NCI-H774 (cell line): Measurements from ENCODE around the gene DTNB.
"Not testable (repeated sequence)": the region's sequence is repeated elsewhere in the genome, so short reads cannot be mapped to it uniquely, and the experiment has no call there.

Experiments used
- DNase-seq: peaks from one replicate; lab custom pipeline; 2025; lab: John Stamatoyannopoulos, UW

DTNB gene

GRCh38 chr2:25673300-25674076 is at the start of gene DTNB:
TSS of gene DTNB (minus strand) at chr2:25673577. CDS start at chr2:25652660, 20,917 bp downstream.
- peak; percentile 80 for DNase-seq

GRCh38 chr2:25722224-25722623 is 48.8 kb upstream of the DTNB start:
- DNase-seq: no peak

- no peak for DNase-seq
These were observed 47.2 kb upstream of the DTNB start for GRCh38 chr2:25720575-25720974.

- no peak for DNase-seq
These were observed 41.4 kb upstream of the DTNB start for GRCh38 chr2:25714740-25715139.

GRCh38 chr2:25712455-25712854 is 39.1 kb upstream of the DTNB start:
- DNase-seq: no peak

- DNase-seq: no peak
These were observed 38.4 kb upstream of the DTNB start for GRCh38 chr2:25711675-25712354.

GRCh38 chr2:25710750-25711149 is 37.4 kb upstream of the DTNB start:
- DNase-seq: no peak

- DNase-seq: no peak
These were observed 36.0 kb upstream of the DTNB start for GRCh38 chr2:25709349-25709748.

- no peak for DNase-seq
These were observed 34.7 kb upstream of the DTNB start for GRCh38 chr2:25707927-25708590.

GRCh38 chr2:25705575-25705974 is 32.2 kb upstream of the DTNB start:
- not testable (repeated sequence) for DNase-seq

GRCh38 chr2:25701801-25702200 is 28.4 kb upstream of the DTNB start:
- no peak for DNase-seq

- DNase-seq: peak; percentile 62
These were observed 26.9 kb upstream of the DTNB start for GRCh38 chr2:25700221-25700660.

- no peak for DNase-seq
These were observed 25.8 kb upstream of the DTNB start for GRCh38 chr2:25699216-25699615.

- no peak for DNase-seq
These were observed 25.4 kb upstream of the DTNB start for GRCh38 chr2:25698752-25699151.

GRCh38 chr2:25697559-25698341 is 24.4 kb upstream of the DTNB start:
- DNase-seq: no peak

- DNase-seq: no peak
These were observed 19.5 kb upstream of the DTNB start for GRCh38 chr2:25692737-25693445.

GRCh38 chr2:25692143-25692542 is 18.8 kb upstream of the DTNB start:
- DNase-seq: no peak

- no peak for DNase-seq
These were observed 16.7 kb upstream of the DTNB start for GRCh38 chr2:25690058-25690457.

GRCh38 chr2:25688236-25688635 is 14.9 kb upstream of the DTNB start:
- DNase-seq: no peak

GRCh38 chr2:25685741-25686140 is 12.4 kb upstream of the DTNB start:
- peak; percentile 54 for DNase-seq
